SK-N-SH (cell line): Measurements from ENCODE around the gene RPUSD3. TPM values are rescaled to one million over a fixed set of nuclear protein-coding genes. Genes with fewer than 3 reads are reported as not detected.

Experiments
- CTCF ChIA-PET: fragments of 300-600, 350-600 bp; formaldehyde crosslinking; extraction: SDS; loops from one replicate; lab custom pipeline; 2021; lab: Yijun Ruan, JAX
- POLR2A ChIA-PET: fragments of 350-600 bp; sonication (Branson Sonifier 250); formaldehyde crosslinking; extraction: SDS; loops from one replicate; lab custom pipeline; 2020; ENCODE audit warnings: antibody characterized with exemption, inconsistent platforms; lab: Yijun Ruan, JAX
- DNase-seq: peaks from one replicate; pipeline ENCODE4 v3.0.0; 2012
- H2AFZ ChIP-seq: fragments of 200-600 bp; sonication (generic); 2 replicates; pipeline ENCODE4 v1.8.1; 2016; ENCODE audit warnings: antibody characterized with exemption, mild to moderate bottlenecking, low read depth
- H3F3A ChIP-seq: fragments of 200-600 bp; sonication (generic); replicated peaks from 2 replicates; pipeline ENCODE3; 2016; ENCODE audit warnings: antibody characterized with exemption, mild to moderate bottlenecking; ENCODE audit not compliant: insufficient read depth
- H3K27ac ChIP-seq, 2 experiments: fragments of 200-500 bp in 1 of 2; fragments of 200-600 bp in 1 of 2; sonication (Bioruptor generic) in 1 of 2; sonication (generic), shearing (Covaris generic) in 1 of 2; 2 replicates each; pipeline versions ENCODE4 v1.5.1 to v1.6.1; 2014 to 2016; ENCODE audit warnings: low read depth in 2 of 2, inconsistent platforms in 1 of 2, low read length in 1 of 2, mild to moderate bottlenecking in 1 of 2, mixed read lengths in 1 of 2
- H3K27me3 ChIP-seq: fragments of 200-600 bp; sonication (generic), shearing (Covaris generic); 2 replicates; pipeline ENCODE4 v1.6.1; 2016; ENCODE audit warnings: mixed run types; ENCODE audit not compliant: insufficient read depth
- H3K36me3 ChIP-seq, 2 experiments: fragments of 200-500 bp in 1 of 2; fragments of 200-600 bp in 1 of 2; sonication (Bioruptor generic) in 1 of 2; sonication (generic) in 1 of 2; replicated peaks in 1 of 2; 2 replicates each; pipeline versions ENCODE3 to v1.5.1; 2014 to 2016; ENCODE audit warnings: low read length in 1 of 2, mild to moderate bottlenecking in 1 of 2; ENCODE audit not compliant: insufficient read depth in 2 of 2, control insufficient read depth in 1 of 2
- H3K4me1 ChIP-seq, 2 experiments: fragments of 200-500 bp in 1 of 2; fragments of 200-600 bp in 1 of 2; sonication (Bioruptor generic) in 1 of 2; sonication (generic), shearing (Covaris generic) in 1 of 2; 2 replicates each; pipeline versions ENCODE4 v1.5.1 to v1.6.1; 2014 to 2016; ENCODE audit warnings: low read depth in 1 of 2, low read length in 1 of 2, mixed run types in 1 of 2; ENCODE audit not compliant: insufficient read depth in 2 of 2, control insufficient read depth in 1 of 2
- H3K4me2 ChIP-seq: fragments of 200-600 bp; sonication (generic), shearing (Covaris generic); 2 replicates; pipeline ENCODE4 v1.6.1; 2017; ENCODE audit warnings: mixed run types
- H3K4me3 ChIP-seq, 2 experiments: fragments of 200-500 bp in 1 of 2; fragments of 200-600 bp in 1 of 2; sonication (Bioruptor generic) in 1 of 2; sonication (generic), shearing (Covaris generic) in 1 of 2; 2 replicates each; pipeline versions ENCODE4 v1.5.1 to v1.8.1; 2014 to 2016; ENCODE audit warnings: low read depth in 2 of 2, inconsistent platforms in 1 of 2, low read length in 1 of 2, mild to moderate bottlenecking in 1 of 2, mixed read lengths in 1 of 2, moderate library complexity in 1 of 2
- H3K79me2 ChIP-seq: fragments of 200-600 bp; sonication (generic); 2 replicates; pipeline ENCODE4 v1.8.1; 2017; ENCODE audit warnings: mild to moderate bottlenecking; ENCODE audit not compliant: insufficient read depth
- H3K9ac ChIP-seq: fragments of 200-600 bp; sonication (generic); 2 replicates; pipeline ENCODE4 v1.6.1; 2017; ENCODE audit warnings: mixed run types
- H3K9me2 ChIP-seq: fragments of 200-600 bp; sonication (generic); 2 replicates; pipeline ENCODE4 v1.6.1; 2017; ENCODE audit warnings: mixed run types
- H3K9me3 ChIP-seq: fragments of 200-600 bp; sonication (generic); 2 replicates; pipeline ENCODE4 v1.6.1; 2017; ENCODE audit warnings: mixed run types, mild to moderate bottlenecking, moderate library complexity
- H4K20me1 ChIP-seq: fragments of 200-600 bp; sonication (generic); 2 replicates; pipeline ENCODE4 v1.6.1; 2017; ENCODE audit warnings: mild to moderate bottlenecking, mixed run types; ENCODE audit not compliant: insufficient read depth
- CHD2 ChIP-seq: fragments of 150-350 bp; IDR thresholded peaks from 2 replicates; pipeline ENCODE4 v1.6.1; 2018; ENCODE audit warnings: low read length; ENCODE audit not compliant: partially characterized antibody
- ELF1 ChIP-seq: IDR thresholded peaks from 2 replicates; pipeline ENCODE4 v1.4.0; 2012
- EP300 ChIP-seq, 2 experiments: IDR thresholded peaks; 2 replicates each; pipeline versions ENCODE4 v1.4.0 to v1.6.1; 2012; ENCODE audit warnings: borderline replicate concordance in 1 of 2, low read depth in 1 of 2, low read length in 1 of 2
- FOSL2 ChIP-seq: IDR thresholded peaks from 2 replicates; pipeline ENCODE4 v1.4.0; 2012; ENCODE audit warnings: low read depth, mild to moderate bottlenecking, moderate library complexity, borderline replicate concordance
- GATA2 ChIP-seq: sonication (generic); formaldehyde crosslinking; IDR thresholded peaks from 2 replicates; pipeline ENCODE4 v1.5.0; 2020; ENCODE audit warnings: mild to moderate bottlenecking, missing genetic modification reagents
- JUND ChIP-seq: IDR thresholded peaks from 2 replicates; pipeline ENCODE4 v1.4.0; 2012
- MXI1 ChIP-seq: IDR thresholded peaks from 2 replicates; pipeline ENCODE4 v1.6.1; 2012; ENCODE audit warnings: mild to moderate bottlenecking, low read depth, low read length, improper control_type of control experiment
- NFIC ChIP-seq: IDR thresholded peaks from 2 replicates; pipeline ENCODE4 v1.4.0; 2012; ENCODE audit warnings: borderline replicate concordance
- NRF1 ChIP-seq: IDR thresholded peaks from 2 replicates; pipeline ENCODE4 v1.6.1; 2012; ENCODE audit warnings: low read depth, mild to moderate bottlenecking, low read length
- RAD21 ChIP-seq: IDR thresholded peaks from 2 replicates; pipeline ENCODE4 v1.6.1; 2012; ENCODE audit warnings: mild to moderate bottlenecking, low read length
- RCOR1 ChIP-seq: fragments of 150-350 bp; IDR thresholded peaks from 2 replicates; pipeline ENCODE4 v1.6.1; 2017; ENCODE audit warnings: antibody characterized with exemption, low read length
- RFX5 ChIP-seq: IDR thresholded peaks from 2 replicates; pipeline ENCODE4 v1.6.1; 2012; ENCODE audit warnings: mild to moderate bottlenecking, improper control_type of control experiment, low read length
- RXRA ChIP-seq: IDR thresholded peaks from 2 replicates; pipeline ENCODE4 v1.4.0; 2012; ENCODE audit warnings: low read depth, mild to moderate bottlenecking, borderline replicate concordance
- TCF12 ChIP-seq: IDR thresholded peaks from 2 replicates; pipeline ENCODE4 v1.4.0; 2012
- TEAD4 ChIP-seq: IDR thresholded peaks from 2 replicates; pipeline ENCODE4 v1.4.0; 2012; ENCODE audit warnings: mild to moderate bottlenecking, borderline replicate concordance; ENCODE audit not compliant: insufficient read depth
- WGBS: methylation state at CpG from one replicate; pipeline ENCODE4 v1.1.6; 2017; ENCODE audit warnings: low lambda C conversion rate; 5-methylcytosine and 5-hydroxymethylcytosine counted together
- polyA plus RNA-seq, 3 experiments: library from polyadenylated mRNA; depleted of rRNA; stranded (reverse); fragments of >200 nt; gene quantifications; 2 replicates each; pipeline ENCODE4 v1.2.3, GENCODE V29; 2012

The RPUSD3 gene
- polyA plus RNA-seq, 1 of the 3 experiments (the other 2 are of a cell fraction), result 43.4 TPM

GRCh38 chr3:9807981-9808344, 35.8 kb downstream of the RPUSD3 start:
- H3K79me2 ChIP-seq, result 0 out of 2 replicates have a peak, but pooled peaks cover 6% of the 10 kb centered on the region
- no peak for DNase-seq
- peaks cover 38 to 48% of the 10 kb centered on the region in 2 experiments for H3K36me3 ChIP-seq
- H3K27ac ChIP-seq, result peak overlapping the region in 1 of 2 experiments; percentile 76; a peak in 2 of 4 replicates
- H3F3A ChIP-seq, result peaks cover 42% of the 10 kb centered on the region
- H3K9me3 ChIP-seq, result no peaks in the 10 kb centered on the region
- TF ChIP-seq TCF12 (no peak), EP300 (IDR thresholded peaks at IDR 0.05; ENCODE audit: borderline replicate concordance in 1 of 2, low read depth in 1 of 2, low read length in 1 of 2) (no peak), JUND (no peak), MXI1 (no peak), NFIC (no peak), ELF1 (no peak)
- no peak overlapping the region for H3K4me2 ChIP-seq
- H3K9ac ChIP-seq, result no peak overlapping the region
- ChIA-PET POLR2A (interaction anchor here (1.0 kb wide), 1 partner anchor 16 kb away, joined by 3 read pairs; the partner anchor contains the start of gene TADA3), CTCF (interaction anchor here (0.9 to 1.7 kb wide), 4 partner anchors 13 to 42 kb away, joined by 3 to 4 read pairs (median 3); partner anchors contain the start of gene ARPC4)
- H3K9me2 ChIP-seq, result no peaks in the 10 kb centered on the region
- no peaks in the 10 kb centered on the region for H4K20me1 ChIP-seq
- H3K4me3 ChIP-seq, result no peak overlapping the region
- H3K27me3 ChIP-seq, result no peaks in the 10 kb centered on the region
- peaks cover 3 to 20% of the 10 kb centered on the region in 2 experiments; a peak in 1 of 4 replicates for H3K4me1 ChIP-seq
- 100% methylated on average over 2 of the region's 2 CpGs for WGBS
- H2AFZ ChIP-seq, result no peak overlapping the region

DNA sequence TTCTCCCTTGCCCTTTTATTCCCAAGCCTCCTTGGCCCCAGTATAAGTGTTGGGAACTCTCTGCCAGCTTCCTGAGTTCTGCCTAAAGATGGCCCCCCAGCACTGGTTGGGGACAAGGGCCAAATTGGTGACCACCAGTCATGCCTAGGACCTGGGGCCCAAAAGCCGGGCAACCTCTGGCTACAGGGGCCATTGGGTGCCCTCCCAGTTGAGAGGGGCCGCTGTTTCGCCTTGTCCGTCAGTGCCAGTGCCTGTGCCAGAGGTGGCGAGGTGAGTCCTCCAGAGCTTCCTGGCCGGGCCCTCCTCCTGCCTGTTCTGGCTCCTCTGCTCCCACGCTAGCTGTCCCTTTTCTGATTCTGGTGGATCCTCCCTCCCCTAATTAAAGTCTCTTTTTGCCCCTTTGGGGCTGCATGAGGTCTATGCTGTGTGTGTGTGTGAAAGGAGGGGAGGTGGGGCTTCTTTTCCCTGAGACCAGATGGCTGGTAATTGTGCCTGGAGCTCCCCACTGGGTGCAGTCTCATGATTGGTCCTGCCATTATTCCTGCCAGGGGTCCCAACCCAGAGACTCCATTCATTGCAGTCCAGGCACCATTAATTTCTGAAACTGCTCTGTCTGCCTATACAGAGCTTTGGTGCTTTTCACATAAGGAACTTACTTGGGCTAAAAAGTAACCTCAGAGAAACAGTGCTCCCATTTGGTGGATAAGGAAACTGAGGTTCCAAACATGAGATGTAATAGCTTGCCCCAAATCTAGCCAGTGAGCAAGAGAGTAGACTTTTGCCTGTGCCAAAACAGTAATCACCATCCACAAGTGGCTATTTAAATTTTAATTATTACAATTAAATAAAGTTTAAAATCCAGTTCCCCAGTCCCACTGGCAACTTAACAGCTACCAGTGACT, 36.9 kb downstream of the RPUSD3 start:
- TF ChIP-seq RCOR1 (no peak), NRF1 (no peak), TEAD4 (no peak), FOSL2 (no peak), RFX5 (no peak), ELF1 (no peak), RXRA (no peak), CHD2 (no peak), RAD21 (no peak), GATA2 (no peak)
- H4K20me1 ChIP-seq, result no peaks in the 10 kb centered on the region
- no peaks in the 10 kb centered on the region for H3K27me3 ChIP-seq
- 0 out of 2 replicates have a peak, but pooled peaks cover 6% of the 10 kb centered on the region for H3K79me2 ChIP-seq
- no peak overlapping the region; a peak in 1 of 4 replicates for H3K27ac ChIP-seq
- no peaks in the 10 kb centered on the region for H3K9me2 ChIP-seq
- H3K9me3 ChIP-seq, result no peaks in the 10 kb centered on the region
- DNase-seq, result no peak
- peaks cover 42% of the 10 kb centered on the region for H3F3A ChIP-seq
- peaks cover 39 to 46% of the 10 kb centered on the region in 2 experiments for H3K36me3 ChIP-seq
- peaks cover 3 to 20% of the 10 kb centered on the region in 2 experiments; a peak in 1 of 4 replicates for H3K4me1 ChIP-seq
- 94% methylated on average over 3 of the region's 7 CpGs for WGBS
- CTCF ChIA-PET, result no interaction called here
- H2AFZ ChIP-seq, result no peak overlapping the region
- POLR2A ChIA-PET, result interaction anchor here (0.8 kb wide), 1 partner anchor 14 kb away, joined by 3 read pairs; the partner anchor contains the start of gene ARPC4
- no peak overlapping the region for H3K4me3 ChIP-seq
- no peak overlapping the region for H3K4me2 ChIP-seq
- H3K9ac ChIP-seq, result no peak overlapping the region
